ENCODE data around the gene C18orf54. TPM values are rescaled to one million over a fixed set of nuclear protein-coding genes. Genes with fewer than 3 reads are reported as not detected.

Gene C18orf54
- total and polyA plus RNA-seq, 2 of the 4 experiments (the other 2 are of a cell fraction): 2.2 to 3.0 TPM

GRCh38 chr18:54387631-54388030 is 29.9 kb downstream of the C18orf54 start:
- no peak overlapping the region for H3K23ac ChIP-seq (ENCODE audit: low read depth, low read length)
- H2BK5ac ChIP-seq (ENCODE audit: low read depth, low read length, poor library complexity, severe bottlenecking): no peak overlapping the region
- ATAC-seq (ENCODE audit: low read depth): no peak
- TF ChIP-seq CHD1 (IDR thresholded peaks at IDR 0.05; ENCODE audit: low read depth, low read length): no peak
- TF ChIP-seq NFE2L2 (IDR thresholded peaks at IDR 0.05; ENCODE audit: low read depth, low read length): no peak
- no peak for TF ChIP-seq SMC3 (IDR thresholded peaks at IDR 0.05; ENCODE audit: low read depth, low read length)
- no peak for TF ChIP-seq MAZ (IDR thresholded peaks at IDR 0.05; ENCODE audit: borderline replicate concordance, low read depth, low read length)
- TF ChIP-seq RCOR1 (IDR thresholded peaks at IDR 0.05; ENCODE audit: insufficient replicate concordance, low read length): no peak
- no peak for TF ChIP-seq POLR2A (IDR thresholded peaks at IDR 0.05; ENCODE audit: low read depth, low read length)
- no peak for TF ChIP-seq RAD21 (IDR thresholded peaks at IDR 0.05; ENCODE audit: low read length)
- TF ChIP-seq BHLHE40 (IDR thresholded peaks at IDR 0.05; ENCODE audit: low read depth, low read length): no peak
- TF ChIP-seq MAFK (IDR thresholded peaks at IDR 0.05; ENCODE audit: low read depth, low read length): no peak
- no peak for TF ChIP-seq MXI1 (IDR thresholded peaks at IDR 0.05; ENCODE audit: borderline replicate concordance, low read depth, low read length)
- TF ChIP-seq FOS (IDR thresholded peaks at IDR 0.05; ENCODE audit: low read depth, low read length): no peak
- no peak for TF ChIP-seq ELK1 (IDR thresholded peaks at IDR 0.05; ENCODE audit: borderline replicate concordance, low read depth, low read length)
- TF ChIP-seq RFX5 (IDR thresholded peaks at IDR 0.05; ENCODE audit: low read depth, low read length): no peak
- TF ChIP-seq CEBPB (IDR thresholded peaks at IDR 0.05; ENCODE audit: low read depth, low read length): no peak
- ChIA-PET POLR2A (ENCODE audit: unreplicated experiment) (no interaction called here), CTCF (interaction anchor here (0.6 to 1.6 kb wide), 2 partner anchors 27 to 971 kb away, joined by 3 read pairs; no protein-coding TSS in a partner anchor)
- no peaks in the 10 kb centered on the region for H3K4me1 ChIP-seq (ENCODE audit: control insufficient read depth, insufficient read depth, low read length)
- peak overlapping the region in 1 of 2 experiments; percentile 52; a peak in 1 of 4 replicates for H4K8ac ChIP-seq (ENCODE audit: low read depth in 2 of 2, low read length in 2 of 2)
- no peak for DNase-seq
- peak overlapping the region; percentile 28 for H2AFZ ChIP-seq (replicated peaks; ENCODE audit: low read length, poor library complexity)
- BruUV-seq (replicated peaks): no TSS peak
- no peak overlapping the region for H3K14ac ChIP-seq (replicated peaks; ENCODE audit: low read depth, low read length)
- H3K9ac ChIP-seq (ENCODE audit: low read depth, low read length): no peak overlapping the region
- H3K9me1 ChIP-seq (ENCODE audit: insufficient read depth, low read length): no peaks in the 10 kb centered on the region
- intact Hi-C loops (cut with micrococcal nuclease): no loop called here
- in situ Hi-C loops (cut with MboI; ENCODE audit: low sequenced_read_pairs): loop anchor here (10.0 kb wide), 1 partner anchor 587 kb away; no protein-coding TSS in a partner anchor
- no peak overlapping the region for H3K18ac ChIP-seq (ENCODE audit: low read depth, low read length)
- no peaks in the 10 kb centered on the region for H4K20me1 ChIP-seq (ENCODE audit: insufficient read depth, low read length)
- H2AK5ac ChIP-seq (ENCODE audit: low read depth, low read length): no peak overlapping the region
- H2BK20ac ChIP-seq (ENCODE audit: low read depth, low read length): no peak overlapping the region; the same call in 1 of the 2 replicates
- no peaks in the 10 kb centered on the region for H3K27me3 ChIP-seq (ENCODE audit: control insufficient read depth, insufficient read depth, low read length)
- no peaks in the 10 kb centered on the region for H3K79me1 ChIP-seq (ENCODE audit: low read depth in 1 of 2, low read length in 2 of 2)
- H2AK9ac ChIP-seq (replicated peaks; ENCODE audit: low read depth, low read length, poor library complexity): no peak overlapping the region
- no peak overlapping the region; the same call in 1 of the 2 replicates for H4K91ac ChIP-seq (ENCODE audit: insufficient read depth, low read depth, low read length)
- WGBS, 2 experiments (ENCODE audit: extremely low coverage in 2 of 2, insufficient read length in 1 of 2): 100% methylated on average over 1 of the region's 3 CpGs; no CpG with 5 or more reads in 1 of the 2 experiments
- H3K36me3 ChIP-seq (ENCODE audit: control insufficient read depth, insufficient read depth, low read length): no peaks in the 10 kb centered on the region
- H2BK120ac ChIP-seq (ENCODE audit: low read depth, low read length): no peak overlapping the region
- no peak overlapping the region for H3K4me3 ChIP-seq (ENCODE audit: insufficient read depth, low read depth, low read length)
- no peak overlapping the region for H3K27ac ChIP-seq (ENCODE audit: insufficient read depth, low read length)
- no peak overlapping the region for H3K56ac ChIP-seq (ENCODE audit: extremely low read depth, insufficient read depth, low read length)
- no peak overlapping the region for H2BK15ac ChIP-seq (ENCODE audit: low read depth, low read length)
- H3K9me3 ChIP-seq (ENCODE audit: control insufficient read depth, insufficient read depth, low read length): no peaks in the 10 kb centered on the region
- H4K5ac ChIP-seq (ENCODE audit: low read depth, low read length): no peak overlapping the region
- H3K4me2 ChIP-seq (ENCODE audit: low read depth, low read length): no peak overlapping the region
- no peak overlapping the region for H3K4ac ChIP-seq (ENCODE audit: low read depth, low read length)
- dilution Hi-C loops (cut with HindIII; ENCODE audit: low sequenced_read_pairs, unreplicated experiment): no loop called here
